ENCODE data around the gene VAV3. TPM values are rescaled to one million over a fixed set of nuclear protein-coding genes. Genes with fewer than 3 reads are reported as not detected.
A peak's percentile ranks its signal among the peaks of the same experiment; 100 is the strongest.
"Not testable (repeated sequence)": the region's sequence is repeated elsewhere in the genome, so short reads cannot be mapped to it uniquely, and the experiment has no call there.

The VAV3 gene
- total RNA-seq, 1 experiment from 2014 or later, result 2.7 TPM

DNA sequence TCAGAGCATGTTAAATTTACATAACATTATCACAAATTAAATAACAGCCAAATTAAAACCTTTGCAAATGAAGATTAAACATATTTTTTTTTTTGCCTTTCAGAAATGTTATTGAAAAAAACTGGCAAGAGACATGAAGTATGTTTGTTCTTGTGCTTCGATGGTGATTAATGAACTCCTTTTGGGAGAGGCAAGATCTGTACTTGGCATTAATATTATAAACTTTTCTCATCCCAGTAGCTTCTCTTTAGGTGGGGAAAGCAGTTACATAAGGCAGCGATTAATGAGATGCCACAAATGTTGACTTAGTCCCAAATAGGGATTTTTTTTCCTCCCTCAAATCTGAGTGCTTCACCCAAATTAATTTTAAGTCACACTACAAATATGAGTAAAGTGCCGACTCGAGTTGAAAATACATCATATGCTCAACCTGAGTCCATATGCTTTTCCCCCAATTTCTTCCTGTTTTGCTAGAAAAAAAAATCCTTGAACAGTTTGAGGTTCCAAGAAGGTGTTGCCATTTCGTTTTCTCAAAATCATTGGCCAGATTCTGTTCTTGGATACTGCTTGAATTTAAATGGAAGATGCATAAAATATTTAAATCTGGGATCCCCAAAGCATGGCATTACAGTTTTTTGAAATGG, 294.5 kb downstream of the VAV3 start:
- in situ Hi-C loops (cut with HindIII; ENCODE audit: low pct_unique_long_range_greater_than_20kb, low sequenced_read_pairs), result no loop called here
- no peak for DNase-seq (ENCODE audit: low read depth, low spot score)

- DNase-seq (ENCODE audit: low read depth, low spot score), result peak; percentile 56
- in situ Hi-C loops (cut with HindIII; ENCODE audit: low pct_unique_long_range_greater_than_20kb, low sequenced_read_pairs), result no loop called here
Measured at GRCh38 chr1:107669996-107670395, 295.0 kb downstream of the VAV3 start.

DNA sequence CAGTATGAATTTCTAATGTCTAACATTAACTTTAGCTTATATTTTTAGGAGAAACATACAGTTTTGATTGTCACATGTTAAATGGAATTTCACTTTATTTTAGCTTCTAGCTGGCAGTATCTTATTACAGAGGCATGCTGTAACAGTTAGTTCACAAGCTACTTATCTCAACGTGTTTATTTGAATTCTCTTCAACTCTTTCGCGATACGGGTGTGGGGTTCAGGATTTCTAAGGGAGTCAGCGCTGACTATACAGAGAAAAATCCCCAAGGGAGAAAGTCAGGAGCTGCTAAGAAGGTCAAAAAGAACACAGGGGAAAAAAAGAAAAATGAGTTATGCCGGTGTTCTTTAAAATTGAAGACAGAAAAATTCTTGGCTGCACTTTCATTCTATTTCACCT, 296.2 kb downstream of the VAV3 start:
- in situ Hi-C loops (cut with HindIII; ENCODE audit: low pct_unique_long_range_greater_than_20kb, low sequenced_read_pairs), result no loop called here

DNA sequence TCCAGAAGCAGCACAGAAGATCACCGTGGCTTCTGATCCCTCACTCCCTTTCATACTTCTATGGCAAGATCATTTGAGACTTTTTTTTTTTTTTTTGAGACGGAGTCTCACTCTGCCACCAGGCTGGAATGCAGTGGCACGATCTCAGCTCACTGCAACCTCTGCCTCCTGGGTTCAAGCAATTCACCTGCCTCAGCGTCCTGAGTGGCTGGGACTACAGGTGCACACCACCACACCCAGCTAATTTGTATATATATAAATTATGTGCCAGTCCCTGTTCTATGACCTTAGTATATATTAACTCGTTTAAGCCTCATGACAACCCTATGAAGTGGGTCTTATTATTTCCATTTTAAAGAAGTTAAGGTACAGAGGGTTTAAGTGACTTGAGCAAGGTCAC, 298.5 kb downstream of the VAV3 start:
- in situ Hi-C loops (cut with HindIII; ENCODE audit: low pct_unique_long_range_greater_than_20kb, low sequenced_read_pairs), result no loop called here
- DNase-seq (ENCODE audit: low read depth, low spot score), result no peak

More for the DNA sequence above, 296.2 kb downstream of the VAV3 start:
- DNase-seq (ENCODE audit: low read depth, low spot score), result no peak

- peak; percentile 84 for DNase-seq (ENCODE audit: low read depth, low spot score)
- in situ Hi-C loops (cut with HindIII; ENCODE audit: low pct_unique_long_range_greater_than_20kb, low sequenced_read_pairs), result no loop called here
Measured at GRCh38 chr1:107664982-107665925, 299.7 kb downstream of the VAV3 start.

DNA sequence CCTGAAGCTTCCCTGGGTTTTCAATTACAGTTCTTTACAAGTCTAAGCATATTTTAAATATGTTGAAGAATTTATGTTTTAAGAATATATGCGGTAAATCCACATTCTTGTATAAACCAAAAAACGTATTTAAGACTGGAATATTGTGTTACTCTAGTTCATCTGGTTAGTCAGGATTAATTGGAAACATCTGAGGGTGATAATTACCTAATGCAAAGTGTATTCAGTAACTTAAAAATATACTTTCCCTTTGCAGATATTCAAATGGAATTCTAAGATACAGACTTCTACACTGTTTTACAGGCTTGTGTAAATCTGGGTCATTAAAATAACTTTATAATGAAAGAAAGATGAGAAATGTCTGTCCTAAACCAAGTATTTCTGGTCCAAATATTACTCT, 302.0 kb downstream of the VAV3 start:
- DNase-seq (ENCODE audit: low read depth, low spot score), result no peak
- in situ Hi-C loops (cut with HindIII; ENCODE audit: low pct_unique_long_range_greater_than_20kb, low sequenced_read_pairs), result no loop called here

- in situ Hi-C loops (cut with HindIII; ENCODE audit: low pct_unique_long_range_greater_than_20kb, low sequenced_read_pairs), result no loop called here
- no peak for DNase-seq (ENCODE audit: low read depth, low spot score)
Measured at GRCh38 chr1:107661158-107661557, 303.8 kb downstream of the VAV3 start.

DNA sequence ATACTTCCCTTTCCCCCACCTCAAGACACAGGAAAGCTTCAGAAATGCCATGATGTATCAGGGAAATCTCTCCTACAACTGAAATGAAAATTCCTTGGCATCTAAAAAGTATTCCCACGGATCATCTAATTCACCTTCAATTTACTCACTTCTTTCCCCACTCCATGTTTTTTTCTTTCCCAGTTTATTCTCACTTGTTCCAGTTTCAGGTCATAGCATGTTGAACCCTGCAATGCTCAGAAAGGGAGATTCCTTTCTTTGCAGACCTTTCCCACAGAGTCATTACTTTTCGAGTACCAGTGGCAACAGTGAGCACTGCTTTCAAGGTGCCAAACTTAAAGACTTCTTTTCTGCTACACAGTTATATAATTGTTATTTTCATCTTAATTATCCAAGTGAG, 305.0 kb downstream of the VAV3 start:
- no peak for DNase-seq (ENCODE audit: low read depth, low spot score)
- in situ Hi-C loops (cut with HindIII; ENCODE audit: low pct_unique_long_range_greater_than_20kb, low sequenced_read_pairs), result no loop called here

GRCh38 chr1:107657356-107657755, 307.6 kb downstream of the VAV3 start:
- in situ Hi-C loops (cut with HindIII; ENCODE audit: low pct_unique_long_range_greater_than_20kb, low sequenced_read_pairs), result no loop called here

GRCh38 chr1:107653765-107654164, 311.2 kb downstream of the VAV3 start:
- in situ Hi-C loops (cut with HindIII; ENCODE audit: low pct_unique_long_range_greater_than_20kb, low sequenced_read_pairs), result no loop called here

More at GRCh38 chr1:107657356-107657755, 307.6 kb downstream of the VAV3 start:
- DNase-seq (ENCODE audit: low read depth, low spot score), result peak; percentile 37

DNA sequence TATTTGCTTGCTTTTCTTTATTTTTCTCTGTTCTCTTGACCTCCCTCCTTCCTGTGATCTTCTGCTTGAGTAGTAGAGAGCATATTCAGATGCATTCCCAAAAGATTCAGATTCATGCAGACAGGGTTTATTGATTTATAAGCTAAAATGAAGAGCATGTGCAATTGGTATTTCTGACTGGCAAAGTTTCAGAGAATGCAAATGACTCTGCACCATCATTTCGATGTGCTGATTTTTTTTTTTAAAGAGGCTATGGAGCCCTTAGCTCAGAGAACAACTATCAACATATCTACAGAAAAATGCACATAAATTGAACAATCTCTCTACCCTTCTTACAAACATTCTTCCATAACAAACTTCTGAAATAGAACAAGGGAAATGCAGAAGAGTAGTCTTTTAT, 312.0 kb downstream of the VAV3 start:
- DNase-seq (ENCODE audit: low read depth, low spot score), result no peak
- in situ Hi-C loops (cut with HindIII; ENCODE audit: low pct_unique_long_range_greater_than_20kb, low sequenced_read_pairs), result no loop called here

More at GRCh38 chr1:107653765-107654164, 311.2 kb downstream of the VAV3 start:
- no peak for DNase-seq (ENCODE audit: low read depth, low spot score)

- DNase-seq (ENCODE audit: low read depth, low spot score); in situ Hi-C loops (cut with HindIII; ENCODE audit: low pct_unique_long_range_greater_than_20kb, low sequenced_read_pairs): not testable (repeated sequence)
Measured at GRCh38 chr1:107650825-107651224, 314.2 kb downstream of the VAV3 start.

GRCh38 chr1:107649023-107649422, 316.0 kb downstream of the VAV3 start:
- no peak for DNase-seq (ENCODE audit: low read depth, low spot score)
- in situ Hi-C loops (cut with HindIII; ENCODE audit: low pct_unique_long_range_greater_than_20kb, low sequenced_read_pairs), result no loop called here

- in situ Hi-C loops (cut with HindIII; ENCODE audit: low pct_unique_long_range_greater_than_20kb, low sequenced_read_pairs), result no loop called here
- DNase-seq (ENCODE audit: low read depth, low spot score), result no peak
Measured at GRCh38 chr1:107648071-107648470, 316.9 kb downstream of the VAV3 start.

- DNase-seq (ENCODE audit: low read depth, low spot score), result no peak
- in situ Hi-C loops (cut with HindIII; ENCODE audit: low pct_unique_long_range_greater_than_20kb, low sequenced_read_pairs), result no loop called here
Measured at GRCh38 chr1:107647012-107647411, 318.0 kb downstream of the VAV3 start.

- DNase-seq (ENCODE audit: low read depth, low spot score), result no peak
- in situ Hi-C loops (cut with HindIII; ENCODE audit: low pct_unique_long_range_greater_than_20kb, low sequenced_read_pairs), result no loop called here
Measured at GRCh38 chr1:107643766-107644165, 321.2 kb downstream of the VAV3 start.

- in situ Hi-C loops (cut with HindIII; ENCODE audit: low pct_unique_long_range_greater_than_20kb, low sequenced_read_pairs), result no loop called here
- no peak for DNase-seq (ENCODE audit: low read depth, low spot score)
Measured at GRCh38 chr1:107640207-107640606, 324.8 kb downstream of the VAV3 start.

GRCh38 chr1:107637101-107637500, 327.9 kb downstream of the VAV3 start:
- in situ Hi-C loops (cut with HindIII; ENCODE audit: low pct_unique_long_range_greater_than_20kb, low sequenced_read_pairs), result no loop called here
- DNase-seq (ENCODE audit: low read depth, low spot score), result no peak

- in situ Hi-C loops (cut with HindIII; ENCODE audit: low pct_unique_long_range_greater_than_20kb, low sequenced_read_pairs), result no loop called here
- no peak for DNase-seq (ENCODE audit: low read depth, low spot score)
Measured at GRCh38 chr1:107633596-107633995, 331.4 kb downstream of the VAV3 start.

Measured in SK-MEL-5 (cell line).